Suprapubic skin (tissue), 3 donors: ENCODE results near the gene LRRC4C.

Experiments used
- POLR2A ChIP-seq, 2 donors: fragments of 450-650 bp; IDR thresholded peaks; one replicate each; pipeline ENCODE4 v1.6.1; 2017; ENCODE audit warnings: antibody characterized with exemption in 2 of 2, mild to moderate bottlenecking in 2 of 2, moderate library complexity in 2 of 2
- TF ChIP-seq, protein P1 (sequence below), 2 donors: fragments of 200-600 bp in 1 of 2; fragments of 450-650 bp in 1 of 2; sonication (generic) in 1 of 2; IDR thresholded peaks; one replicate each; pipeline ENCODE4 v1.5.1; 2016 to 2019; ENCODE audit warnings: antibody characterized with exemption in 2 of 2, mild to moderate bottlenecking in 1 of 2, moderate library complexity in 1 of 2

DNA sequence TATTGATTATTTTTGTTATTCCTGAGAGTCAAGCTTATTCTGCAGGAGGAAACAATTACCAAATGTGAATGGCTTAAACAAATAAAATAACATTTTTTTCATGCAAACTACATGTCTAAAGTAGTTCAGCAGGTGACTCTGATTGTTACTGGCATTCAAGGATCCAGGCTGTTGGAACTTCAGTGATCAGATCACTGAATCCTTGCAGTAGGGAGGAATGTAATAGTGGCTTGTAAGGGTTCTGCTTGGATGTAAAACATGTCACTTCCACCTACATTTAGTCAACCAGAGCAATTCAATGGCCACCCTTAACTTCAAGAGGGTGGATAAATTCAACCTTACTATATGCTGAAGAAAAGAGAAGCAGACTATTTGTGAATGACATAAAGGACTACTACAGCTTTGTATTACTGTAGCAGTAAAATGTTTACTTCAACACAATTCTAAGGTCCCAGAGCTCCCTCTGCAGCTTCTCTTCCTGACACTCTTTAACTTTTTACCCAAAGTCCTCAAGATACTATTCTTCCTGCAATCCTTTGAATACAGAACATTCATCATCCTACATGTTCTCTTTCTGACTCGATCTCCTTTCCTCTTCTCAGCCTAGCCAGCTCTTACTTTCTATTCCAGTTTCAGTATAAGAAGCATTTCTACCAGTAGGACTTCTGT is 284.0 kb downstream of the LRRC4C start:
- TF ChIP-seq, protein P1, sequence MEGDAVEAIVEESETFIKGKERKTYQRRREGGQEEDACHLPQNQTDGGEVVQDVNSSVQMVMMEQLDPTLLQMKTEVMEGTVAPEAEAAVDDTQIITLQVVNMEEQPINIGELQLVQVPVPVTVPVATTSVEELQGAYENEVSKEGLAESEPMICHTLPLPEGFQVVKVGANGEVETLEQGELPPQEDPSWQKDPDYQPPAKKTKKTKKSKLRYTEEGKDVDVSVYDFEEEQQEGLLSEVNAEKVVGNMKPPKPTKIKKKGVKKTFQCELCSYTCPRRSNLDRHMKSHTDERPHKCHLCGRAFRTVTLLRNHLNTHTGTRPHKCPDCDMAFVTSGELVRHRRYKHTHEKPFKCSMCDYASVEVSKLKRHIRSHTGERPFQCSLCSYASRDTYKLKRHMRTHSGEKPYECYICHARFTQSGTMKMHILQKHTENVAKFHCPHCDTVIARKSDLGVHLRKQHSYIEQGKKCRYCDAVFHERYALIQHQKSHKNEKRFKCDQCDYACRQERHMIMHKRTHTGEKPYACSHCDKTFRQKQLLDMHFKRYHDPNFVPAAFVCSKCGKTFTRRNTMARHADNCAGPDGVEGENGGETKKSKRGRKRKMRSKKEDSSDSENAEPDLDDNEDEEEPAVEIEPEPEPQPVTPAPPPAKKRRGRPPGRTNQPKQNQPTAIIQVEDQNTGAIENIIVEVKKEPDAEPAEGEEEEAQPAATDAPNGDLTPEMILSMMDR (IDR thresholded peaks at IDR 0.05) = no peak
- TF ChIP-seq POLR2A (IDR thresholded peaks at IDR 0.05) = no peak
